Right kidney (tissue), 1 donor: ENCODE results near the gene STOX2.

Source experiments
- DNase-seq: peaks from one replicate; pipeline ENCODE4 v3.0.0-alpha.2; 2016

STOX2 gene

DNA sequence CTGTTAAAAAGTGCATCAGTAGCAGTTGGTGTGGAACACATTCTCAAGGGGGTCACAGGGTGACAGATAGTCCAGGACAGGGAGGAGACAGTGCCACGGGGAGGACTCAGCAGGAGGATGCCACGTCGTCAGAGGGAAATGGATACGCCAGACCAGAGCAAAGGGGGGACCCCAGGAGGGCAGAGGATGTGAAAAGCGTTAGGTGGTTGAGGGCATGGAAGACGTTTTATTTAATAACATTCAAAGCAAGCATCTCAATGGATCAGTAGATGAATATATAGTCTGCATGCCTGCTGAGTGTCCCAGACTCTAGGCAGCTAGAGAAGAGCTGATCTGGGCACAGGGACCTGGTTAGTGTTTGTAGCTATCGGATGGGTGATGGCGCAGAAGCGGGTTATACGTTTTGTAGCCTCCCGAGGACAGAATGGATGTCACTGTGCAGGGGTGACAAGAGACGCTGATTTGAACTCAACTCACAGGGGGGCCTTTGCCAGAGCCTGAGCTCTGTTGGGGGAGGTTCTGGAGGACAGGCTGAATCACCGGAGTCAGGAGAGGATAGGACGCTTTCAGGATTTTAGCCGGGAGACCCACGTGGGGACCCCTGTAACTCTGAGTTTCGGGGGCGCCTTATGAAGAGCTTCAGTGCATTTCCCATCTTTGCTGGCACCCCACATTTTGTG is 81.3 kb downstream of the STOX2 start:
- no peak for DNase-seq

DNA sequence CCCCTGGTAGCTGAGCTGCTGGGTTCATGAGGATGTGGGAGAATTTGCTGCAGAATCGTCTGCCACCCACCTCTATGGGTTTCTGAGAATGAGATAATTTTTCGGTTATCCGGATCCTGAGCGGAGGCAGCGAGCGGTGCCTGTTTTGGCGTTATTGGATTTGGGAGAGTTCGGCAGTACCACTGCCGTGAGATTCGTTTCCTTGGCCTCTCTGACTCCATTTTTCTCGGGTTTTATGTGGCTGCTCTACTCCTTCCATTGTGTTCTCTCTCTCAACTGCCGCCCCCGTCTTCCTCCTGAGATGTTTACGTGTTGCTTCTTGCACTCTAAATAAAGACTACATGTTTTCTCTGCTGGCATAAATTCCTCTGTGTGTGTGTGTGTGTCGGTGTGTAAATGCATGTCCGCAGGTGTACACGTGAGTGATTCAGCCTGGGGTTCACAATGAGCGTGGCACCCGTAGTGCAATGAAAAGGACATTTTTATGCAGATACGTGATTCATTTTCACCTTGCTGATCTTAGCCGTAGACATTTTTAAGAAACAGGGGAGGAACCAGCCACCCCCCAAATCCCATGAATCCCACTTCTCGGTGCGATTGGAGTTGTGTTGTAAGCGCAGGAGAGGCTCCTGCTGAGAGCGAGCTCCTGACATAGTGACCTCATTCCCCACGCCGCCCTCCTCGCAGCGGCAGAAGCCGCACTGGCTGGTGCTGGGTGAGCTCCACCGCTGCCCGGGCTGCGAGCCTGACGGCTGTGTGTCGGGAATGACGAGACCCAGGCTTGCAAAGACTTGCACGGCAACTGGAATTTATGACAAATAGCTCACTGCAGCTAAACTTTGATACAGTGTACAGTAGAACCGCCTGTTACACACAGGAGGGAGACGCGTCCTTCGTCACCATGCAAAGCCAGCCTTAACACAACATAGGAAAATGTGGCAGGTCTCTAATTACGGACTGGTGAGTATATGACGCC is 82.2 kb downstream of the STOX2 start:
- DNase-seq = peak; percentile 79

DNA sequence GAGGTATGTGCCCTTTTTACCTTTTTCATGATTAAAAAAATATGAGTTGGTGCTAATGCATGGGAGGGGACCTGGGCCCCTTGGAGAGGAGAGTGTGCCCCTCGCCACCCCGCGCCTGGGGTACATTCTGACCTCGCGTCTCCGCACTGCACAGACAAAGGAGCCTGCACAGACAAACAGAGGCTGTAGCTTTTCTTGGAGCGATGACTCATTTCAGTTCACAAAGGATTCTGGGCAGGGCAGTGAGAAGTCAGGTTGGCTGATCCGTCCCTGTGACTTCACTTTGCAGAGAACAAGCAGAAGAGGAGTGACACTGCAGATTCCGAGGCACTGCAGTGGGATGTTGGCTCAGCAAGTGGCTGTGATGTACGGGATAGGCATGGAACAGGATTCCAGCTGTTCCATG is 82.9 kb downstream of the STOX2 start:
- DNase-seq = no peak

DNA sequence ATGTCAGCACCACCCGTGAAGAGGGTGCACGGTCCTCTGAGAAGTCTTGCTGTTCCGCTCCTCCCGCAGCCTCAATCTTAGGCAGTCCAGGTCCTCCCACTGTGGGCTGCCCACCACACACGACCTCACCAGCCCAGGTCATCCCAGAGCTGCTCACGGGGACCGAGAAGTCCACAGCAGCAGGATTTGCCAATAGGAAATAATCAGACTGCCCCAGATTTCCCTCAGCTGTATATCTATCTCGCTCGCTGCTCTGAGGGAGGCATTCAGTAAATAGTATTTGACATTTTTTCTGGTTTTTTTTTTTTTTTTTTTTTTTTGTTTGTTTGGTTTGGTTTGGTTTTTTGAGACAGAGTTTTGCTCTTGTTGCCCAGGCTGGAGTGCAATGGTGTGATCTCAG is 83.8 kb downstream of the STOX2 start:
- DNase-seq = peak; percentile 42

DNA sequence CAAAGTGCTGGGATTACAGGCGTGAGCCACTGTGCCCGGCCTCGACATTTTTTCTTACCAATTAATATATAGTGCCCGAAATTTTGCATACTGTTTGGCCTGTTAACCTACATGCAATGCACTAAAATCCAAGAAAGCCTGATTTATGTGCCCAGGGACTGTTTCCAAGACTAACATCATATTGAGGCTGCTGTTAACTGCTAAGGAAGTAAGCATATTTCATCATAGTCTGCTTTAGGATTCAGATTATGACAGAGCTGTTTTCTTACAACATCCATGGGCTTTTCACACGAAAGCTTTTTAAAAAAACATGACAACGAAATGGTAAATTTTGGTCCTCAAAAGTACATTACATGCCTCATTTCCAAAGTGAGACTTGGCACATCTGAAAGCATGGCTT is 84.4 kb downstream of the STOX2 start:
- peak; percentile 34 for DNase-seq

DNA sequence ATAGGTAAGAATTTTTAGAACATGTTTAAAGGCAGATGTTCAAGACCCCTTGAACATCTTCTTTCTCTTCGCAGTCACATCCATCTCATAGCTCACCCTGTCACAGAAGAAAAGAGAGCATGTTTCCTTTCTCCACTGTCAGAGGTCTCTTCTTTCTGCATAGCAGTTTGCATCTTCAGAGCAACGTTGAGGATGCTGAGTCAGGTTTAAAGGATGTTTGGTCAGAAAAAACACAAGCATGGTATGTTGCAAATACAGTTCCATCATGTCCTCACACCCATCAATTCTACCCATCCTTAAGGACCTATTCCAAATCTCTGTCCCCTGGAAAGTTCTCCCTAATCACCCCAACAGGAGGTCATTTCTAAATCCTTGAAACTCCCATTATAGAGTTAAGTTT is 84.8 kb downstream of the STOX2 start:
- no peak for DNase-seq

DNA sequence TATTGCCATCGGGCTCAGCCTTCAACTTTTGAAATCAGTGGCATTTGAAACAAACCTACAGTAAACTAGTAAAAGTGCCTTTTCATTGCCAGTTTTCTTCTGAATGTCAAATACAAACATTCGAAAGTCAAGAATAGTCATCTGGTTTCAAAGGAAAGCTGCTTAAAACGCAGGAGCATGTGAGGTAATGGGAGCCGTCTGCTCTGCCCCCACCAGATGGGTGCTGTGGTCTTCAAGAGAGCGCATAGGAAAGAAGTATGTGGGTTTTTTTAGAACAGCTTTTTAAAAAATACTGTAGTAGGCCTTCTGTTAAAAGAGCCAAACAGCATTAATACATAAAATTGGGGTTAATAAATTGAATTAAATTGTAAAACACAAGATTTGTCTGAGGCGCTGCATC is 88.6 kb downstream of the STOX2 start:
- DNase-seq = no peak

DNA sequence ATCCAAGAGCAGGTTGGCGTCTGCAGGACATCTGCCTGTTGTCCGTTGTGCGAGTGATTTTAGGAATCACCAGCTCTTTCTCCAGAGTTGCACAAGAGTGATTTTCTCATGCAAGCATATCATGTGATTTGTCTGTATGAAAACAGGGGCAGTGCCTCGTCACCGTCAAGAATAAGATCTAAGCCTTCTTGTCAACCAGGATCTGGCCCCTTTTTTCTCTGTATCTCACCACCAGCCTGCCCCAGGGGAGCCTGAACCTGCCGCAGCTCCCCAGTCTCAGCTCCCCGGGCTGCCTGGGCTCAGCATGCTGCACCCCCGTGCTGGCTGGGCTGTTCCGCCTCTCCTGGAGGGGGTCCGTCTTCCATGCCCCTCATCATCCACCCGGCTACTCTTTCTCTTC is 90.5 kb downstream of the STOX2 start:
- DNase-seq = no peak

DNA sequence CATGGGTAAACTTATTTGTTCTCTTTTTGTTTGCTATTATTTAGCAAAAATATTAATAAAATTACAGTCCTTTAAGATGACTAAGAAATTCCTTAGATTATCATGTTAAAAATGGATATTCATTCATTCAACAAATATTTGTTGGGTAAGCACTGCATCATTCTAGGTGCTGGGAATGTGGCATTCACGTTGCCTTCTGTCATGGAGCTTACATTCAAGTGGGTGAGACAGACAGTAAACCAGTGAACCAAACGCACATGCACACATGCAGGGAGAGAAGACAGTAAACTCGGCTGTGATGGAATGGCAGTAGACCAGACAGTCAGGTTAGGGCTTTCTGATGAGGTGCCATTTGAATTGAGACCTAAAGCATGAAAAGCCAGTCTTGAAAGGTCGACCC is 91.8 kb downstream of the STOX2 start:
- DNase-seq = no peak

DNA sequence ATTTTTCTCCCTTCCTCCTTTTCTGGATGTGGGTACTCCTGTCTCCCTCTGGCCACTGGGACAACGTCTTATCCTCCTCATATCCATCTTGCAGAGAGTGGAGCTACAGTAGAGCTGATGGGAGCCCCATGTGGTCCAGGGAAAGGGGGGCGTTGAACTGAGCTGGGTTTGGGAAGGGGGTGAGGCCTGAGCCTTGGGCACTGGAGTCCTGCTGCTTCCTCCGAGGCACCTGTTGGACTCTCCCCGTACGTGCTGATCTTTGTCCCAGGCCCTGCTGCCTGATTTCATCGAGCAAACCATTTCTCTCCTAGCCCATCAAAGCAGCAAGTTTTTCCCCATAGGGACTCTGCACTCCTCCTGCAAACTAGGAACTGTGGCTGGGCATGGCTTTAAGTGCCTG is 94.3 kb downstream of the STOX2 start:
- no peak for DNase-seq

DNA sequence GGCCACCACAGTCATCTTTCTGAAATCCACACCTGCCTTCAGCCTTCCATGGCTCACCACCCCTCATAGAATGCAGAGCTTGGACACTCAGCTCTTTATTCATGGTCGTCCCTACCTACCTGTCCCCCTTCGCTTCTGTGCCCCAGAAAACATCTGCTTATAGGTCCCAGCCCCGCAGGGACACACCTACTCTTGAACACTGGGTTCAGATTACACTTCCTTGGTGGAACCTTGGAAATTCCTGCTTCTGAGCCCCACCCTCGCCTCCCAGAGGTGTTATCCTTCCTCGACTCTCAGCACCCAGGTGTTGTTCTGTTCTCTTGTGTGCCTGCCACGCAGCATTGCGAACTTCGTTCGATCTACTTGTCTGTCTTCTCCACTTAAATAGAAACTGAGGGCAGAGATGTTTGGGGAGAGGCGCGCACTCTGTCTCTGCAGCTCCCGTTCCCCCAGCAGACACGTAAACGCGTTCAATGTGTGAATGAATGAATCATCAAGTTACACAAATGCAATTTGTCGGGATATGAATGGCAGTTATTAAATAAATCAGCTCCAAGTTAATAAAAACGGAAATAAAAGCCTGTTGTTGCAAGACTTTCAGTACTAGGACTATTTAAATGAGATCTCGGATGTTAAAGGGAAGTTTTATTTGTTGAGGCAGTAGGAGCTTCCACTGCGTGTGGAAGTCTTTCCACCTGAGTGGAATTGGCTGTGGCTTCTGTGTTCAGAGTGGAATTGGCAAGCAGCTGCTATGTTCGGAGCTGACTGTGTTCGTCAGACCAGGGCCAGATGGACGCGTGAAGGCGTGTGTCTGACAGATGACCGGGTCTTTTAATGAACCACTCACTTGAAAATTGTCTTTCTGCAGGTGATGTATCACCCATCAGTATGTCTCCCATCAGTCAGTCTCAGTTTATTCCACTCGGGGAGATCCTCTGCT is 95.6 kb downstream of the STOX2 start:
- DNase-seq = no peak

DNA sequence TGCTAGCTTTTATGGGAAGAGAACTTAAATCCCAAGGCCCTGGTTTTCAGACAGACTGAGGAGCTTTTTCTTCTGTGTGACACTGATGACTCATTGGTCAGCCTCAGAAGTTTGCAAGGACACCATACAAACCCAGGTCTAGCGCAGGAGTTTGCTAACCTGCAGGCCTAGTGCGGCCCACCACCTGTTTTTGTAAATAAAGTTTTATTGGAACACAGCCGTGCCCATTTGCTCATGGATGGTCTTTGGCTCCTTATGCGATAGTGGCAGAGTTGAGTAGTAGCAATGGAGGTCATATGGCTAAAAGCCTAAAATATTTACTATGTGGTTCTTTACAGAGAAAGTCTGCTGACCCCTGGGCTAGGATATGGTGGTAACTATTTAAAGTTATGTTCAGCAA is 98.3 kb downstream of the STOX2 start:
- DNase-seq = no peak

DNA sequence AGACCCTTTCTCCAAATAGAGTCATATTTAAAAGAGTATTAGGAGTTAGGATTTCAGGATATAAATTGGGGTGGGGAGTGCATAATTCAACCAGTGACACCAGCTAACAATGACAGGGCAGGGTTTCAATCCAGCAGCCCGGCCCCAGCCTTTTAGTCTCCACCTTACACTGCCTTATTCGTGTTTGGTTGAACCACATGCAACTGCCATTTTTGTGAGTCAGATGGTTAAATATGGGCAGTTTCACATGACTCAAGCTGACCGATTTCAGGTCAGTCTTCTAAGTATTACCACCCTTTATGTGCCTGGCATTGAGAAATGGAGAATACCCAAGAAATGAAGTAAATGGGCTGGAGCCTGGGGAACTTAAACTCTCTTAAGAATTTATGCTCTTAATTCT is 102.8 kb downstream of the STOX2 start:
- DNase-seq = no peak

DNA sequence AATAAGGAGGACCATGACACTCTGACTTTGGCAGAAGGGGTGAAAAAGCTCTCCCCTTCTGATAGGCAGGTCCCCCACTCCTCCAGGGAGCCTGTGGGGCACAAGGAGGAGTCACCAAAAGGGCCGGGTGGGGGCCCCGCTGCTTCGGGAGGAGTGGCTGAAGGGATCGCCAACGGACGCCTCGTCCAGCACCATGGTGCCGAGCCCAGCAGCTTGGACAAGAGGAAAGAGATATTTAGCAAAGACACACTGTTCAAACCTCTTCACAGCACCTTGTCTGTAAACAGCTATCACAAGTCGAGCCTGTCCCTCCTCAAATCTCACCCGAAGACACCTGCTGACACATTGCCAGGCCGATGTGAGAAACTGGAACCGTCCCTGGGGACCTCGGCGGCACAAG is 105.6 kb downstream of the STOX2 start:
- DNase-seq = no peak

DNA sequence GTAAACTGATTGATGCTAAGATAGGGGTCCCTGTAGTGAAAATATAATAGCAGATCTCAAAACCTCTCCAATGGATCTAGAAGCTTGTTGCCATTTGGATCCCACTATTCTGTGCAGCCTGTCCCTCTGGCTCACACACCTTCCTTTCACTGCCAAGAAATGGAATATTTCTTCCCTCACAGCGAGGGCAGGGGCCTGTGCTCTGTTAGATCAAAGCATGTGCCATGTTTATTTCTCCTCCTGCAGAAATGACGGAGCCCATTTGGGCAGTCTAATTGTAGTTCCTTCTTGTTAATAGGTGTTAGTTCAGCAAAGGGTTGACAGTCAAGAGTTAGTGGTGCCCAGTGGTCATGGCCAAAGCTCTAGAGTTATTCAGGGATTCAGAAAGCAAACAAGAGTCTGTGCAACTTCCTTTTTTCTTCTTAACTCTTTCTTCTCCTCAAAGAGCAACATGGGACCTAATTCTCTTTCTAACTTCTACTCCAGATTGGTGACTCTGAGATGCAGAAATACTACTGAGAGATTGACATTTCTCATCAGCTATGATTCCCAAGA is 106.8 kb downstream of the STOX2 start:
- no peak for DNase-seq

DNA sequence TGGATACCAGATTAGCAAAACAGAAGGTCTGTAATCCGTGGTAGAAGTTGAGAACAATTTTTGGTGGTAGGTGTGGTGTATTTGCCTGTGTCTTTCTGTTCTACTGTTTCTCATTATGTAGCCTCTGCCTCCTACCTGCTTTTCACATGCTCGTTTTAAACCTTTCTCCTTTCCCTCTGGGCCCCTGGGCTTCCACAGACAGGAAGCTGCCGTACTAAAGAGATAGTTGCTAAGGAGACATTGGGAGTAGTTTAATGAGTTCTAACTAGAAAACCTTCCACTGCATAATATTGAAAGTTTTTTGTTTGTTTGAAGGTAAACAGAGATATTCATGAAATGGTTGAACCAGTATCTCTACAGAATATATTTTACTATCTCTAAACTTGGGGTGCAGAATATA is 107.8 kb downstream of the STOX2 start:
- no peak for DNase-seq

DNA sequence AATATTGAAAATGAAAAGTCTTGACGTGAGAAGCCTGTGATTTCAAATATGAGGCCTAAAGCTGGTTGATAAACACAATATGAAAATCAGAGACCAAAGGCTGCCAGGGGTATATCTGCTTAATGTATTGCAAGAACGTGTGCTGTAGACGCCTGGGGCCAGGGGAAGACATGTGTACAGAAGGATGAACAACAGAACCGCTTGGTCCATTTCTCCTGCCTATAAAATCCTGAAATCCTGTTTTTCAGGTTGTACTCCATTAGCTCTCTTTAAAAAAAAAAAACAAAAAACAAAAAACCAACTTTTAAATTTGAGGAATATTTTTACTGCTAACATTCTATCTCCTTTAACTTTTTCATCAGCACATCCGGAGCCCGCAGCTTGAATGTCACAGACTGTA is 109.2 kb downstream of the STOX2 start:
- no peak for DNase-seq

DNA sequence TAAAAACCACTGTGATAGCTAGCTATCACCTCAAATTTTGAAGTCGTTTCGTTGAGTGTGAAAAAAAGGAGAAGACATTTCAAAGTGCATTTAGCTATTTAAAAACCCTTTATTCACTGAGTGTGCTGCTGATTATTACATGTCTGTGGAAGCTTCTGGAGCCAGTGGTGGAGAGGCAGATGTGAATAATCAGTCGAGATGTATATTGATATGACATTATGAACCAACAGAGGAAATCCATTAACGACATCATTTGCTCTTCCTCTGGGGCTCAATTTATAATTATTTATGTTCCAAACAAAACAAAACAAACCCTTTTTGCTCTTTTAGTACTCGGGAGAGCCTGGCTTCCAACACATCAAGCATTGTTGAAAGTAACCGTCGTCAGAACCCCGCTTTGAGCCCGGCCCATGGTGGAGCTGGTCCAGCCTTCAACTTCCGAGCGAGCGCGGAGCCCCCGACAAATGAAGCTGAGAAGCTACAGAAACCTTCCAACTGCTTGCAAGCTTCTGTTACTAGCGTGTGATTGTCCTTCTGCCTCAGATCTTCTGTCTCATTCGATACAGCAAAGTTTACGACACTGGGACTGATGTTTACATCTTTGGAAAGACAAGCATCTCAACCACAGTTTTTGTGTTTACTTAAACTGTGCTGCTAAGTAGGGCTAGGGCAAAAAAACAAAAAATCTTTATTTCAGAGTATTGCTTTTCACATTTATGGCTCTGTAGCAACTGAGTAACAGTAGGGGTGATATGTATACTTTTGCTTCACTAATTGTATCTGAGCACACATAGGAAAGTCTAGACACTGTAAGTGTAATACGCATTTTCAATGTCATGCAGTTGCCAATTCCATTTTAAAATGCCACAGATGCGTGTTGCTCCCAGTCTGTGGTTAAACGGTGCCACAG is 111.9 kb downstream of the STOX2 start:
- DNase-seq = peak; percentile 41

DNA sequence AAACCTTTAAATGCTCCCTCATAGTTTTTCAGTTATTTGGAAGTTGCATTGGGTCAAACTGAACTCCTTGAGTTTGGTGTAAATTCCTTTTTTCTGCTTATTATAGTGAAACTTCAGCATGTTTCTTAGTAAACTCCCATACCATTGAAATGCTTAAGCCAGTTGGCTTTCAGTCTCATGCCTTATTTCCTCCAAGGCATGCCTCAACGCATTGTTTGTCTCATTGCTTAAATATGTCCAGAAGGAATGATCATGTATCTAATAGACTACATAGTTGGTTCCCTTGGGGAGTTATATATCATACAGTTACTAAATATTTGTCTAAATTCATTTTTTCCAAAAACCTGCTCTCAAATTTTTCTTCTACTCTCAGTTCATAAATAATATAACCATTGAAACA is 114.0 kb downstream of the STOX2 start:
- DNase-seq = no peak

DNA sequence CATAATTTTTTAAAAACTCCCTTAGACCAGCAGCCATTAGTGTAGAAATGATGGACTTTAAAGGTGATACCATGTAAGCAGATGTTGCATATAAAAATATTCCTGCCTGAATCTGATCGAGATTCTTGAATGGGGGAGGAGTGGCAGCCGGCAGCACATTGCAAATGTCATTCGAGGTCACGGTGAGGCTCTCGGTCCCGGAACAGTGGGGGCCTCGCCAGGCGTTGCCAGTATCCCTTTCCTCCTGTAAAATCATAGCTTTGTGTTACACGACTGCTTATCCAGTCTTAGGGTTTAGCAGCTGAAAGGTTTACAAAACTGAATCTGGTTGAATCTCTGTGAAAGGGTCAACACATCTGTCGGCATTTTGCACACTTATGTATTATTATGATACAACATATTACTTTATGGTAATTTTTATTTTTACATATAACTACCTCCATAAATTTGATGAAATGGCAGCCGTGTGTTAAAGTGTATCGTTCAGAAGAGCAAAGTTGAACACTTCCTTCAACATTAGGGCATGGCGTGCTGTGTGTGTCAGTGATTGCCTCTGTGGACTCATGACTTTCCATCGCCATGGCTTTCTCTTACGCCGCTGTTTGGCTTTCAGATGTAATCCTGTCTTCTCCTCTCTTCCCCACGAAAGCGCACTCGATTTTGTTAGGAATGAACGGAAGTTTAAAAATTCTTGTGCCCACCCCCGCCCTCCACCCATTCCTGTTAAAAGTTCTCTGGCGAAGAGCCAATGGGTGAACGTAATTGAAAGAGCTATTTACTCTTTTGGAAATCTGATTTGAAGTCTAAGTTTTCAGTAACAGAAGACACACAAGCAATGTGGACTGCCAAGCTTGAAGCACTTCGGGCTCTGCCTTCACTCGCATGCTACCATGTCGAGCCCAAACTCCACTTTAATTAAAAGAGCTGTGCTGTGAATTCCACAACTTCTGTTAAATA is 114.8 kb downstream of the STOX2 start:
- no peak for DNase-seq
